Activated CD4-positive, alpha-beta memory T cell treated with anti-CD3 and anti-CD28 coated beads for 36 hours (primary cell): ENCODE measurements around the gene UBE2E1. TPM values are rescaled to one million over a fixed set of nuclear protein-coding genes. Genes with fewer than 3 reads are reported as not detected.

Experiments
- CTCF ChIA-PET: fragments of 350-600 bp; sonication (Branson Sonifier 250); formaldehyde crosslinking; loops from one replicate; lab custom pipeline; 2021; ENCODE audit warnings: antibody characterized with exemption, inconsistent platforms; lab: Charles Lee
- POLR2A ChIA-PET: fragments of 350-600 bp; sonication (Branson Sonifier 250); formaldehyde crosslinking; loops from one replicate; lab custom pipeline; 2021; ENCODE audit warnings: antibody characterized with exemption; lab: Charles Lee
- DNase-seq: peaks from one replicate; pipeline ENCODE4 v3.0.0-alpha.2; 2020
- H3K27ac Mint-ChIP-seq: one replicate; pipeline ENCODE4 v1.8.0; 2021; ENCODE audit warnings: mixed read lengths
- H3K27me3 Mint-ChIP-seq: one replicate; pipeline ENCODE4 v1.8.0; 2021; ENCODE audit warnings: mixed read lengths
- H3K36me3 Mint-ChIP-seq: one replicate; pipeline ENCODE4 v1.8.0; 2021; ENCODE audit warnings: mixed read lengths
- H3K4me1 Mint-ChIP-seq: one replicate; pipeline ENCODE4 v1.8.0; 2021; ENCODE audit warnings: low read depth, mixed read lengths
- H3K4me3 Mint-ChIP-seq: one replicate; pipeline ENCODE4 v1.8.0; 2021; ENCODE audit warnings: mild to moderate bottlenecking, mixed read lengths
- H3K9me3 Mint-ChIP-seq: one replicate; pipeline ENCODE4 v1.8.0; 2021; ENCODE audit warnings: mixed read lengths
- intact Hi-C: fragments of 100-400 bp; cut with micrococcal nuclease; formaldehyde crosslinking; loops from one replicate; pipeline ENCODE4 v1.15.1; 2023
- total RNA-seq, 2 experiments: library from RNA; stranded (reverse); gene quantifications; one replicate each; pipeline ENCODE4 v1.2.3, GENCODE V29; 2021

UBE2E1 gene
- total RNA-seq, 2 experiments from 2014 or later: 82.8 to 84.8 TPM

DNA sequence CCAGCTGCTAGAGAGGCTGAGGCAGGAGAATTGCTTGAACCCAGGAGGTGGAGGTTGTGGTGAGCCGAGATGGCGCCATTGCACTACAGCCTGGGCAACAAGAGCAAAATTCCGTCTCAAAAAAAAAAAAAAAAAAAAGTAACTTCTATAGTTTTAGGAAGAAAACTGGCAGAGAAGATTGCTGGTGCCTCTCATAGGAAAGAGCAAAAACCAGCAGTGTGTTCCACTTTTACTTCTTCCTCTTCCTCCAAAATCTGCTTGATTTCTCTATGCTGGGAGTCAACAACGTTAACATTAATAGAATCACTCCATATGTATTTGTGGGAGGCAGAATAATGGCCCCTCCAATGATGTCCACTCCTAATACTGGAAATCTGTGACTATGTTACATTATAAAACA is 126.8 kb downstream of the UBE2E1 start:
- Mint-ChIP-seq H3K4me3 (no peak overlapping the region), H3K27me3 (no peaks in the 10 kb centered on the region), H3K27ac (no peak overlapping the region), H3K9me3 (no peaks in the 10 kb centered on the region), H3K36me3 (no peaks in the 10 kb centered on the region), H3K4me1 (no peaks in the 10 kb centered on the region)
- CTCF ChIA-PET: no interaction called here
- intact Hi-C loops: no loop called here
- POLR2A ChIA-PET: no interaction called here
- no peak for DNase-seq

DNA sequence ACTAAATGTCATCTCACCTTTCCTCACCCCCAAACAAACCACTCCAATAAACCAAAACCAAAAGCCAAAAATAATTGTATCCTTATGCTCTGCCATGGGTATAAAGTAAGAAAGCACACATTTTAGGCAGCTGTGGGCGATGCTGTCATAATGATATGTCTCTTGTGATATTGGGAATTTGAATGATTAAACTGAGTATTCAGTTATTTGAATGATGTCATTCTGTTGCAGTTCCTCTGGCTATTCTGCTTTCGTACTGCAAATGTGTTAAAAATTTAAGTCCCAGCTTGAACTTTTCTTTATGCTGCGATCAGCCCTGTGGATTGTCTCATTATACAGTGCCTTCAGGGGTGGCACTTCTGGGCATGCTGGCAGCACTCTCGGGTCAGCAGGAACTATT is 128.5 kb downstream of the UBE2E1 start:
- CTCF ChIA-PET: no interaction called here
- Mint-ChIP-seq H3K27me3 (no peaks in the 10 kb centered on the region), H3K4me1 (no peaks in the 10 kb centered on the region), H3K4me3 (no peak overlapping the region), H3K9me3 (no peaks in the 10 kb centered on the region), H3K27ac (no peak overlapping the region), H3K36me3 (no peaks in the 10 kb centered on the region)
- no peak for DNase-seq
- POLR2A ChIA-PET: no interaction called here
- intact Hi-C loops: no loop called here

DNA sequence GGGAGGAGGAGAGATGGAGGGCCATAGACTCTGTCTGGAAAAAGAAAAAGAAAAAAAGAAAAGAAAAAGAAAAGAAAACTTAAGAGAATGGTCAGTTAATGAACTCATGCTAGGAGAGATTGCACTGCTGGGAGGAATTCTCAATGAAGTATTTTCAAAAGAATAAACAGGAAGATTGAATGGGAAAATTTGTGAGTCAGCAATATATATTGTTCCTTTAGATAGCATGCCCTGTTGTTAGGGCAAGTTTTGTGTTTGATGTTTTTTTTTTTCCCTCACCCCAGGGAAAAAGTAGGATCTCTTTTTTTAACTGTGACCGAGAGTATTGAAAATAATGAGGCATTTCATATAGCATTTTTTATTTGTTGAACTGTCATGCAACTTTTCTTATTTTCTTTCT is 131.5 kb downstream of the UBE2E1 start:
- ChIA-PET POLR2A (no interaction called here), CTCF (no interaction called here)
- intact Hi-C loops: no loop called here
- DNase-seq: no peak
- H3K27me3 Mint-ChIP-seq: no peaks in the 10 kb centered on the region
- H3K4me3 Mint-ChIP-seq: no peak overlapping the region
- no peak overlapping the region for H3K27ac Mint-ChIP-seq
- H3K9me3 Mint-ChIP-seq: no peaks in the 10 kb centered on the region
- H3K4me1 Mint-ChIP-seq: no peaks in the 10 kb centered on the region
- no peaks in the 10 kb centered on the region for H3K36me3 Mint-ChIP-seq

DNA sequence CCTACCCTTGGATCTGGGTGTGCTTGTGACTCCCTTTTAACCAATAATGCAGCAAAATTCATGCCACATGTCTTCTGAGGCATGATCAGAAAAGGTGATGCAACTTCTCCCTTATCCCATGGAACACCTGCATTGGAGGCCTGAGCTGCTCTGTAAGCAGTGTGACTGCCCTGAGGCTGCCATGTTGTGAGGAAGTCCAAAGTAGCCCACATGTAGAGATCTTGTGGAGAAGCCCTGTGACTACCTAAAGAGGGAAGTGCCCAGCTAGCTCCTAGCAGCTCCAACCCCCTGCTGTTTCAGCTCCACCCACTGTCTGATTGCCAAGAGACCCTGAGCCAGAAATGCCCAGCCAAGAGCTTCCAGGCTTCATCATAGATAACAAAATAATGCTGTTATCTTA is 132.9 kb downstream of the UBE2E1 start:
- intact Hi-C loops: no loop called here
- ChIA-PET POLR2A (no interaction called here), CTCF (no interaction called here)
- H3K9me3 Mint-ChIP-seq: no peaks in the 10 kb centered on the region
- H3K27ac Mint-ChIP-seq: no peak overlapping the region
- H3K27me3 Mint-ChIP-seq: no peaks in the 10 kb centered on the region
- H3K36me3 Mint-ChIP-seq: no peaks in the 10 kb centered on the region
- H3K4me3 Mint-ChIP-seq: no peak overlapping the region
- H3K4me1 Mint-ChIP-seq: no peaks in the 10 kb centered on the region
- no peak for DNase-seq

DNA sequence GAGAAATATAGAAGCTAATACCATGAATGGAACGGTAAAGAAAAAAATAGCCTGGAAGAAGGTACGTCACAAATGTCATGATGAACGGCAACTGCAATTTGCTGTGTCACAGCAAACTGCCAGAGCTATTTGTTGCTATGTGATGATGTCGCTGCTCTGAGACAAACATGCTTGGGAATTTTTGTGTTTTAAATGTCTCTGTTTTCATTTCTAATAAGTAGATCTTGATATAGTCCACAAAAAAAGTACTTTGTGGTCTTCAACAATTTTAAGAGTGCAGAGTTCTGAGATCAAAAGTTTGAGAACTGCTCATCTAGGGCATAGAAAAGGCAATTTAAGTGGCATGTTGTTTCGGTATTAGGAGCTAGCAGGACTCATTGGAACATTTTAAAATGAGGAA is 135.0 kb downstream of the UBE2E1 start:
- no peaks in the 10 kb centered on the region for H3K36me3 Mint-ChIP-seq
- ChIA-PET CTCF (no interaction called here), POLR2A (interaction anchor here (0.7 kb wide), 1 partner anchor 22 kb away, joined by 3 read pairs; no protein-coding TSS in a partner anchor)
- no peak overlapping the region for H3K4me3 Mint-ChIP-seq
- no peak for DNase-seq
- H3K27me3 Mint-ChIP-seq: peaks cover 3% of the 10 kb centered on the region
- no peaks in the 10 kb centered on the region for H3K9me3 Mint-ChIP-seq
- intact Hi-C loops: loop anchor here (10.0 kb wide), 1 partner anchor 1844 kb away; the partner anchor contains the start of gene NGLY1
- no peak overlapping the region for H3K27ac Mint-ChIP-seq
- H3K4me1 Mint-ChIP-seq: peaks cover 8% of the 10 kb centered on the region

Other genes starting within 250 kb of the UBE2E1 start
- gene NKIRAS1, start 111.0 kb downstream of the UBE2E1 start, total RNA-seq: 1 to 10 TPM; 3.9 TPM
- 1,000 to 10,000 TPM; 2,597 to 2,603 TPM for gene RPL15, start 111.2 kb downstream of the UBE2E1 start, total RNA-seq
- 1 to 10 TPM; 5.4 to 5.9 TPM for gene NR1D2, start 139.3 kb downstream of the UBE2E1 start, total RNA-seq